Adrenal gland (tissue), 12 donors: ENCODE data around the gene OGDH. TPM values are rescaled to one million over a fixed set of nuclear protein-coding genes. Genes with fewer than 3 reads are reported as not detected.

Source experiments
- DNase-seq, 7 donors: peaks; one replicate each; pipeline ENCODE4 v3.0.0-alpha.2; 2019 to 2020
- H3K27ac ChIP-seq, 5 donors: fragments of 200-600 bp; sonication (generic) in 4 of 5; 1 replicate in 3 of 5; 2 replicates in 2 of 5; pipeline versions ENCODE4 v1.5.1 to v1.8.0; 2016 to 2020; ENCODE audit warnings: mild to moderate bottlenecking in 1 of 5
- H3K27me3 ChIP-seq: fragments of 200-600 bp; 2 replicates; pipeline ENCODE4 v1.8.0; 2021
- H3K36me3 ChIP-seq, 2 donors: fragments of 200-600 bp; replicated peaks in 1 of 2; 1 replicate in 1 of 2; 2 replicates in 1 of 2; pipeline versions ENCODE4 v1.5.1 to v1.8.0; 2018 to 2022
- H3K4me1 ChIP-seq, 2 donors: fragments of 200-600 bp; replicated peaks in 1 of 2; 1 replicate in 1 of 2; 2 replicates in 1 of 2; pipeline versions ENCODE4 v1.5.1 to v1.8.0; 2018 to 2021
- H3K4me3 ChIP-seq, 4 donors: fragments of 200-600 bp; sonication (generic) in 3 of 4; one replicate each; pipeline ENCODE4 v1.5.1; 2016 to 2018
- H3K9me3 ChIP-seq, 3 donors: fragments of 200-600 bp; sonication (generic) in 1 of 3; replicated peaks in 1 of 3; 1 replicate in 2 of 3; 2 replicates in 1 of 3; pipeline versions ENCODE4 v1.5.1 to v1.8.0; 2016 to 2021
- POLR2A ChIP-seq, 2 donors: fragments of 450-650 bp; IDR thresholded peaks; one replicate each; pipeline ENCODE4 v1.6.1; 2017; ENCODE audit warnings: antibody characterized with exemption in 2 of 2, mild to moderate bottlenecking in 2 of 2, moderate library complexity in 1 of 2
- WGBS, 4 donors: extraction: QIAGEN DNeasy Blood & Tissue Kit in 2 of 4; methylation state at CpG; one replicate each; pipeline versions ENCODE4 v1.1.5 to v1.1.7; 2013 to 2017; 5-methylcytosine and 5-hydroxymethylcytosine counted together
- intact Hi-C, 2 donors: fragments of 100-400 bp; cut with DNase I; formaldehyde crosslinking; loops; one replicate each; pipeline versions ENCODE4 v1.14.1 to v1.15.0; 2022 to 2023
- polyA plus RNA-seq, 3 donors: library from polyadenylated mRNA; stranded (reverse); fragments of 200-250 nt in 2 of 3; fragments of 350-450 nt in 1 of 3; fragmentation: Illumina TruSeq in 1 of 3; extraction: RNeasy Lipid Tissue Mini Kit (QIAGEN cat#74804) in 1 of 3; gene quantifications; one replicate each; pipeline ENCODE4 v1.2.3, GENCODE V29; 2013 to 2014
- total RNA-seq, 9 donors: library from RNA; depleted of rRNA in 4 of 9; stranded (reverse); fragments of >200 nt in 4 of 9; fragments of 120-200 nt in 1 of 9; fragmentation: NEBNext Ultra II Directional in 1 of 9; extraction: Animal tissue kit (Norgen Biotek cat#: 25700) in 1 of 9; gene quantifications; one replicate each; pipeline versions ENCODE4 v1.1.0 to v1.2.4, GENCODE V29; 2013 to 2023
- TF ChIP-seq, protein P1 (sequence below), 6 experiments: fragments of 450-650 bp in 4 of 6; fragments of 200-600 bp in 2 of 6; sonication (generic) in 1 of 6; IDR thresholded peaks; 1 replicate in 5 of 6; 2 replicates in 1 of 6; pipeline versions ENCODE4 v1.5.1 to v1.8.0; 2016 to 2021; ENCODE audit warnings: antibody characterized with exemption in 6 of 6, mild to moderate bottlenecking in 2 of 6, moderate library complexity in 1 of 6
- donor health status: healthy with polysubstance abuse.
- donor health status: Bipolar disorder and iron deficiency.
- donor health status: DM: yes; HTN: yes; CAD: no.
- donor health status: DM: no; HTN: no; CAD: no.
- donor health status: DM: no; HTN: no; CAD: no.
- donor health status: DM: yes; HTN: yes; CAD: no.

Gene OGDH
- total and polyA plus RNA-seq, 12 donors: 46.0 to 284 (median 144) TPM

DNA sequence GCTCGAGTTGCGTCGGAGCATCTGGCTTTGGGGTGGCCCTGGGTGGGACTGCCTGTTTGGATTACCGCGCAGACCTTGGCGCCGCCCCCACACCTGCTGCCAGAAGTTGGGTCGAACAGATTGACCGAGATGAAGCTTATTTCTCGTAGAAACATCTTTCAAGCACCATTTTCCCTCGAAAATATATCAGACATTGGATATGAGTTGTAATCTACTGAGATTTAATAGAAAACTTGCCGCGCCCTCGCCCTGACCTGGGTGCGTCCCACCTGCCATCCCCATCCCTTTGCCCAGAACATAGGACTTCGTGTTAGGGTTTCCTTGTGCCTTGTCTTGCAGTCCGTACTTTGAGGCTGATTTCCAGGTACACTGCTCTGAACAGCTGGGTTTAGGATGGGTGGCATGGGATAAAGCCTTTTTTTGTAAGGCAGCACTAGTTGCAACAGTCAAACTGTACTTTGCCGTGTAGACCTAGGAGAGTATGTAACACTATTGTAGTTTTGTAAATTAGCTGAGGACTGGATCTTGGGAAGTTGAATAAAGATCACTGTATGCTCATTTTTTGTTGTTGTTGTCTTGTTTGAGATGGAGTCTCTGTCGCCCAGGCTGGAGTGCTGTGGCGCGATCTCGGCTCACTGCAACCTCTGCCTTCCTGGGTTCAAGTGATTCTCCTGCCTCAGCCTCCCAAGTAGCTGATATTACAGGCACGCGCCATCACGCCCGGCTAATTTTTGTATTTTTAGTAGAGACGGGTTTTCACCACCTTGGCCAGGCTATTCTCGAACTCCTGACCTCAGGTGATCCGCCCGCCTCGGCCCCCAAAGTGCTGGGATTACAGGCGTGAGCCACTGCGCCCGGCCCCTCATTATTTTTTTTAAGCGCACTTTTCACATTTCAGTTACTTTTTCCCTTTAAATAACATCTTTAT is 978 bp downstream of the OGDH start:
- intact Hi-C loops: no loop called here
- H3K27ac ChIP-seq: peak overlapping the region; percentile 89 to 99 (median 98)
- 49 to 61% (median 54%) methylated on average over 27 to 35 of the region's 35 CpGs for WGBS, 4 donors
- no peak for DNase-seq
- no peaks in the 10 kb centered on the region for H3K27me3 ChIP-seq
- no peaks in the 10 kb centered on the region for H3K9me3 ChIP-seq
- peak overlapping the region in 3 of 4 donors; percentile 58 to 88 (median 83) for H3K4me3 ChIP-seq
- no peak for TF ChIP-seq POLR2A (IDR thresholded peaks at IDR 0.05)
- TF ChIP-seq, protein P1, sequence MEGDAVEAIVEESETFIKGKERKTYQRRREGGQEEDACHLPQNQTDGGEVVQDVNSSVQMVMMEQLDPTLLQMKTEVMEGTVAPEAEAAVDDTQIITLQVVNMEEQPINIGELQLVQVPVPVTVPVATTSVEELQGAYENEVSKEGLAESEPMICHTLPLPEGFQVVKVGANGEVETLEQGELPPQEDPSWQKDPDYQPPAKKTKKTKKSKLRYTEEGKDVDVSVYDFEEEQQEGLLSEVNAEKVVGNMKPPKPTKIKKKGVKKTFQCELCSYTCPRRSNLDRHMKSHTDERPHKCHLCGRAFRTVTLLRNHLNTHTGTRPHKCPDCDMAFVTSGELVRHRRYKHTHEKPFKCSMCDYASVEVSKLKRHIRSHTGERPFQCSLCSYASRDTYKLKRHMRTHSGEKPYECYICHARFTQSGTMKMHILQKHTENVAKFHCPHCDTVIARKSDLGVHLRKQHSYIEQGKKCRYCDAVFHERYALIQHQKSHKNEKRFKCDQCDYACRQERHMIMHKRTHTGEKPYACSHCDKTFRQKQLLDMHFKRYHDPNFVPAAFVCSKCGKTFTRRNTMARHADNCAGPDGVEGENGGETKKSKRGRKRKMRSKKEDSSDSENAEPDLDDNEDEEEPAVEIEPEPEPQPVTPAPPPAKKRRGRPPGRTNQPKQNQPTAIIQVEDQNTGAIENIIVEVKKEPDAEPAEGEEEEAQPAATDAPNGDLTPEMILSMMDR (IDR thresholded peaks at IDR 0.05): no peak
- no peaks in the 10 kb centered on the region for H3K36me3 ChIP-seq
- peaks cover 7 to 18% of the 10 kb centered on the region in 2 donors for H3K4me1 ChIP-seq

DNA sequence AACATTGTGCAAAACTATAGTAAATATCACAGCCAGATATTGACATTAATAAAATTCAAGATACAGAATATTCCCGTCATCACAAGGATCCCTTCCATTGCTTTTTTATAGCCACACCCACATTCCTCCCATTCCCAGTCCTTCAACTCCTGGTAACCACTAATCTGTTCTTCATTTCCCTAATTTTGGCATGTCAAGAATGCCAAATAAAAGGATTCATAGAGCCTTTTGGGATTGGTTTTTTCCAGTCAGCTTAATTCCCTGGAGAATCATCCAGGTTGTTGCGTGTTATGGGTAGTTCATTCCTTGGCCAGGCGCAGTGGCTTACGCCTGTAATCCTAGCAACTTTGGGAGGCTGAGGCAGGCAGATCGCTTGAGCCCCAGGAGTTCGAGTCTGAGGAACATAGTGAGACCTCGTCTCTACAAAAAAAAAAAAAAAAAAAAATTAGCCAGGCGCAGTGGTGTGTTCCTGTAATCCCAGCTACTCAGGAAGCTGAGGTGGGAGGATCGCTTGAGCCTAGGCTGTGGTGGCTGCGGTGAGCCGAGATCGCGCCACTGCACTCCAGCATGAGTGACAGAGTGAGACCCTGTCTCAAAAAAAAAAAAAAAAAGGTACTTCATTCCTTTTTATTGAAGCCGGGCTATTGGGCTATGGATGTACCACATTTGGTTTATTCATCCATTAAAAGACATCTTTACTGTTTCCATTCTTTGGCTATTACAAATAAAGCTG is 2.7 kb downstream of the OGDH start:
- no peaks in the 10 kb centered on the region for H3K9me3 ChIP-seq
- peaks cover 7 to 18% of the 10 kb centered on the region in 2 donors for H3K4me1 ChIP-seq
- H3K36me3 ChIP-seq: no peaks in the 10 kb centered on the region
- no peak overlapping the region for H3K27ac ChIP-seq
- no peak for DNase-seq
- no peak overlapping the region for H3K4me3 ChIP-seq
- intact Hi-C loops: no loop called here
- H3K27me3 ChIP-seq: no peaks in the 10 kb centered on the region
- TF ChIP-seq, protein P1 (IDR thresholded peaks at IDR 0.05): no peak
- TF ChIP-seq POLR2A (IDR thresholded peaks at IDR 0.05): no peak
- WGBS, 4 donors: 85 to 88% (median 87%) methylated on average over 14 of the region's 14 CpGs

DNA sequence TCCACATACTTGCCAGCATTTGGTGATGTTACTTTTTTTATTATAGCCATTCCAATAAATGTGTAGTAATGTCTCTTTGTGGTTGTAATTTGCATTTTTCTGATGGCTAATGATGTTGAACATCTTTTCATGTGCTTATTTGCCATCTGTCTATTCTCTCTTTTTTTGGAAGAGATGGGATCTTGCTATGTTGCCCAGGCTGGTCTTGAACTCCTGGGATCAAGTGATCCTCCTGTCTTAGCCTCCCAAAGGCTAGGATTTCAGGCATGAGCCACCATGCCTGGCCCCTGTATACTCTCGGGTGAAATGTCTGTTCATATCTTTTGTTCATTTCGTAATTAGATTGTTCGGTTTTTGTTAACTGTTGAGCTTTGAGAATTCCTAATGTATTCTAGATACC is 3.4 kb downstream of the OGDH start:
- H3K36me3 ChIP-seq: no peaks in the 10 kb centered on the region
- DNase-seq: no peak
- 86 to 97% (median 89%) methylated on average over 3 of the region's 3 CpGs for WGBS, 4 donors
- peaks cover 7 to 18% of the 10 kb centered on the region in 2 donors for H3K4me1 ChIP-seq
- H3K27me3 ChIP-seq: no peaks in the 10 kb centered on the region
- no peak overlapping the region for H3K27ac ChIP-seq
- H3K9me3 ChIP-seq: no peaks in the 10 kb centered on the region
- intact Hi-C loops: no loop called here
- no peak overlapping the region for H3K4me3 ChIP-seq
- TF ChIP-seq, protein P1 (IDR thresholded peaks at IDR 0.05): no peak
- TF ChIP-seq POLR2A (IDR thresholded peaks at IDR 0.05): no peak

DNA sequence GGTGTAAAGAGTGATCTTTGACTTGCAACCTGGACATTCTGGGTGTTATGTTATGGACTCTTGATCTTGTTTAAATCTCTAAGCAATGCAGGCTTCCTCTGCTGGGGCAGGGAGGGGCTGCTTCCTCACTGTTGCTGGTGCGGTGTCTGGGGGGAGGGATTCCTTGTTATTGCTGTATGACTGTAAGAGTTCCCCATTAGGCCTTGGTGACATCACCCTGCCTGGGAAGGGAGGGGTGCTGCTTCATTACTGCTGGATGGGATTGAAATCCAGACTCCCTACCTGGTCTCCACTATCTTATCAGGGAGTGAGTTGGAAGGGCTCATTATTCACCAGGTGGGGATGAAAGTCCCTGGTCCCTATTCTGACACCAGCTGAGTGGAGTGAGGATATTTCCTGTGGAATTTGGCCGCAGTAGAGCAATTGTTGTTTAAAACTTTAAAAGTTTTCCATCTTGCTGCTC is 8.8 kb downstream of the OGDH start:
- Histone ChIP-seq H3K4me1 (peaks cover 11 to 26% of the 10 kb centered on the region in 2 donors), H3K9me3 (no peaks in the 10 kb centered on the region), H3K4me3 (no peak overlapping the region), H3K36me3 (no peaks in the 10 kb centered on the region), H3K27me3 (no peaks in the 10 kb centered on the region), H3K27ac (peak overlapping the region in 3 of 5 donors; percentile 41 to 62 (median 43))
- 59 to 83% (median 76%) methylated on average over 2 of the region's 2 CpGs for WGBS, 4 donors
- no peak for TF ChIP-seq POLR2A (IDR thresholded peaks at IDR 0.05)
- TF ChIP-seq, protein P1 (IDR thresholded peaks at IDR 0.05): no peak
- intact Hi-C loops: no loop called here
- peak in 4 of 7 donors; percentile 48 to 56 (median 52) for DNase-seq
